NCI-H2081 treated with DMSO at 0.1 percent for 48 hours (cell line): ENCODE measurements around the gene DHX57.

ENCODE experiments used
- DNase-seq: peaks from one replicate; lab custom pipeline; 2025; lab: John Stamatoyannopoulos, UW

The DHX57 gene

GRCh38 chr2:38751596-38752410, 123.9 kb downstream of the DHX57 start:
- DNase-seq: no peak

DNA sequence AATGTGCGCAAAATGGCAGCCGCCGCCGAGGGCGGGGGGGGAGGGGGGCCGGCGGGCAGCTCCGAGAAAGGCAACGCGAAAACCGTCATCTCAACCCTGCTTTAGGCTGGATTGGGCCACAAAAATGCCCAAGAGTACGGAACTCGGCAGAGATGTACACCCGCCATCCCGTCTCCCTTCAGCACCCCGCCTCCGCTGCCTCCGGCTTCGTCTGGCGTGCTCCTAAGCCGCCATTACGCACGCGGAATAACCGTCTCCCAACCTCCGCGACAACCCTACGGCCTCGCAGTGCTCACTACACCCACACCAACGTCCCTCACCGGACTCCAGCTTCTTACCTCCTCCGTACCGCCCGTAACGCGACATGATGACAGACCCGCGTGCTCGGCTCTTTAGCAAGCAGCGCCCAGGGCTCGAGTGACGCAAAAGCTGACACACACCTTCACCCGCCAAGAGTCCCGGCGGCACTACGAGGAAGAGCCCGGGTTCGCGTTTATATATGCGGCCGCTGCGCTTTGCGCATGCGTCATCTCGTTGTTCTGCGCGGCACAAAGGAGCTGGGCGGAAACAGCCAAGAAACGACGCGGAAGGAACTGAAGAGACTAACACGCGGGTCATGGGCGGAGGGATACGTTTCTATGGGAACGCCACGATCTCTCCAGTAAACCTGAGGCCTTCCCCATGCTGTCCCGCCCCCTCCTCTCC, 124.7 kb downstream of the DHX57 start, which contains the start of gene SRSF7:
SRSF7 (minus strand) TSS at position 471 of the 705 bp plus-strand sequence; CDS start at position 366, 105 bp downstream.
- DNase-seq: peak; percentile 98

DNA sequence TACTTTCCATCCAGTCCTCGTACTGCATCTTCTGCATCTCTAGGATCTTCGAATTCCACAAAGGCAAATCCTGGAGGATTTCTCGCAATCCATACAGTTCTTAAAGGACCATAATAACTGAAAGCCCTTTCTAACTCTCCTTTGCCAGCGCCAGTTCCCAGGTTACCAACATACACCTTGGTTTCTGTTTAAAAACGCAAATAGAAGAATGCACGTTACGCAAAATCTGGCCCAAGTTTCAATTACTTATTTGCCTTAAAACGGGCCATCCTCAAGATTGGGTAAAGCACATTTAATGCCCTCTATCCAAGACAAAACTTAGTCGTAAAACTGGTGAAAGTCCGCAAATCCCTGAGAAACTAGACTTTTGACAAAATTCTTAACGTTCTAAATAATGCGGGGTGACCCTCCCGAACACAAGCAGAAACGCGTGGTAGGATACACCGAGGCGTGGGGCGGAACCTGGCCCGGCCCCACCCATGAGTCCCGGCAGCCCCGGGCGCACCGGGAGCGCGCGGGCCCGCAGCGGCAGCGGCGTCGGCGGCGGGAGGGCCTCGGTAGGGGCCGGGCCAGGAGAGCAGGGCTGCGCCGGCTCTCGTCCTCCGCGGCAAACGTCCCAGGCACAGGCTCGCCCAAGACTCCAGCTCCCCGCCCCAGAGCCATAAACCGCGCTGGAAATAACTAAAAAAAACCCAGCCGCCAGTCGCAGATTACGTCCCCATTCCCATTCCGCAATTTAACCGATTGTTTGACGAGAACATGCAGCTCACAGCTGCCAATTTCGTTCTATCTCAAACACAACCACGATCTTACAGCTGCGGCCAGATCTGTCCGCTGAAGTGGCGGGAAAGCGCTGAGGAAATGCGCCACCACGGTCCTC, 125.5 kb downstream of the DHX57 start:
- DNase-seq: no peak

DNA sequence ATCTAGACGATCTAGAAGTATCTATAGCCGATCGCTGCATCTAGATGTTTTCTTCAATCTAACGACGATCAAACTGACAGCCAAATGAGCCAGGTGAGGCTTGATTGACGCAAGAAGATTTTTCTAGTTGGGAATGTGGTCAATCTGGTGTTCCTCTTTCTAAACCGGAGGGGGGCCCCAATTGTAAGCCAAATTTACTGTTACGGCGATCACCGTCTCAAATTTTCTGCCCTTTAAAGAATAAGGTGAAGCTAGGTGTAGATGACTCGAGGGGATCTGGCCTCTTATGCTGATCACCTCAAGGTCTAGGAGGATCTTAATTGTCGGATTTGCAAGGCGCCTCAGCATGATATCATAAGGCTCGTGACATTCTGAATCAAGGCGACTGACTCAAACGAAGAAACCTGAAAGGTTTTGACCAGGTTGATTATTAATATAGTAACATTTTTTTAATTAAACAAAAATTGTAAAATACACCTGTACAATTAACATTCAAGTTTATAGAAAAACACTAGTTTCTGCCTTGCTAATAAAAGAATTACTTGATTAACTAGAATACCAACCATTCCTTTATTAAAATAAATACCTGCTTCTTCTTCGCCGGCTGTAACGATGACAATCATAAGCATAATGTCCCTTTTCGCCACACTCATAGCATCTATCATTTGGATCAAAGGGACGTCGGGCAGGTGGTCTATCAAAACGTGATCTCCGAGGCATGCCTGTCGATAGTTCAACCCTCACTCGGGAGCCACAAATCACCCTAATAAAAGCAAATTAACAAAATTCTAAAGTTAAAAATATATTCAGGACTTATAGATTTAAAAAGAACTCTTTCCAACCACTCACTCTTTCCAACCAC, 126.6 kb downstream of the DHX57 start:
- no peak for DNase-seq

GRCh38 chr2:38748391-38748790, 127.3 kb downstream of the DHX57 start:
- no peak for DNase-seq

DNA sequence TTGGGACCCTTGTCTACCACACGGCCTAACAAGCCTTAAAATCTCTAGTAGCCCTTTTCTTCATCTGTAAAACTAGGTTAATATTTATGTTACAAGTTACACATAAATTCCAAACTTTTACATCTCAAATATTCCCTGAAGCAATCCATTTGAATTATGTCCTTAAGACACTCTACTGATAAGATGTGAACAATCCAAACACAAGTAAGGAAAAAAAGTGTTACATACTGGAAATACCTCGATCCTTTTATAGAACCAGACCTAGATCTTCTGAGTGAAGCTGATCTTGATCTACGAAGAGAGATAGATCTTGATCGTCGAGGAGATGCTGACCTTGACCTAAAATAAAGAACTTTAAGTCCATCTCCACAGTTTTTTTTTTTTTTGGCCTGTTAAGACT, 127.9 kb downstream of the DHX57 start:
- DNase-seq: no peak
